NCI-H460 (cell line): Measurements from ENCODE around the gene XRCC3. TPM values are rescaled to one million over a fixed set of nuclear protein-coding genes. Genes with fewer than 3 reads are reported as not detected.

Experiments
- DNase-seq: peaks from one replicate; pipeline ENCODE4 v3.0.0-alpha.2; 2016; ENCODE audit warnings: low read depth; ENCODE audit errors: extremely low read depth
- polyA plus RNA-seq: library from polyadenylated mRNA; depleted of rRNA; stranded (reverse); fragments of >200 nt; gene quantifications from 2 replicates; pipeline ENCODE4 v1.2.3, GENCODE V29; 2014; cell fraction: nucleus; rRNA removed
- total RNA-seq: library from RNA; depleted of rRNA; stranded (reverse); fragments of >200 nt; shearing (Covaris generic); gene quantifications from 2 replicates; pipeline ENCODE4 v1.2.3, GENCODE V29; 2014; rRNA removed

Gene XRCC3
- 26.6 and 28.6 TPM in 2 replicates for total RNA-seq
- 161 and 178 TPM in 2 replicates for polyA plus RNA-seq

GRCh38 chr14:103715052-103716000 lies at the start of gene XRCC3, which contains the start of gene ZFYVE21:
TSS of gene XRCC3 (minus strand) at chr14:103715451. CDS start at chr14:103711087, 4,364 bp downstream.
TSS of gene ZFYVE21 (plus strand) at chr14:103715810. CDS start at chr14:103715842, 32 bp downstream.
- DNase-seq: peak; percentile 100

- DNase-seq: no peak
These were observed 48.7 kb upstream of the XRCC3 start for GRCh38 chr14:103763730-103764488.

GRCh38 chr14:103762541-103762940 lies 47.3 kb upstream of the XRCC3 start:
- no peak for DNase-seq

GRCh38 chr14:103762036-103762435 lies 46.8 kb upstream of the XRCC3 start:
- DNase-seq: no peak

GRCh38 chr14:103758059-103758776 lies 43.0 kb upstream of the XRCC3 start:
- DNase-seq: no peak

GRCh38 chr14:103755060-103755459 lies 39.8 kb upstream of the XRCC3 start:
- DNase-seq: no peak

GRCh38 chr14:103753774-103754173 lies 38.5 kb upstream of the XRCC3 start:
- DNase-seq: no peak

GRCh38 chr14:103749860-103750259 lies 34.6 kb upstream of the XRCC3 start:
- no peak for DNase-seq

- no peak for DNase-seq
These were observed 34.2 kb upstream of the XRCC3 start for GRCh38 chr14:103749452-103749851.

GRCh38 chr14:103748534-103748857 lies 33.2 kb upstream of the XRCC3 start:
- no peak for DNase-seq

- no peak for DNase-seq
These were observed 31.4 kb upstream of the XRCC3 start for GRCh38 chr14:103746701-103747100.

- no peak for DNase-seq
These were observed 30.2 kb upstream of the XRCC3 start for GRCh38 chr14:103745424-103745823.

GRCh38 chr14:103744621-103745395 lies 29.6 kb upstream of the XRCC3 start:
- no peak for DNase-seq

GRCh38 chr14:103743691-103744090 lies 28.4 kb upstream of the XRCC3 start:
- DNase-seq: no peak

GRCh38 chr14:103742499-103743255 lies 27.4 kb upstream of the XRCC3 start:
- DNase-seq: no peak

GRCh38 chr14:103741876-103742275 lies 26.6 kb upstream of the XRCC3 start:
- no peak for DNase-seq

GRCh38 chr14:103740991-103741689 lies 25.9 kb upstream of the XRCC3 start:
- DNase-seq: no peak

- DNase-seq: no peak
These were observed 24.7 kb upstream of the XRCC3 start for GRCh38 chr14:103739793-103740501.
